HG03064 (cell line): ENCODE results near the gene ZDBF2.
"Not testable (repeated sequence)": the region's sequence is repeated elsewhere in the genome, so short reads cannot be mapped to it uniquely, and the experiment has no call there.

Experiments used
- ATAC-seq: cut with Tn5 transposase; IDR thresholded peaks from one replicate; pipeline ENCODE4 v1.9.1; 2021; ENCODE audit warnings: low read depth; ENCODE audit not compliant: unreplicated experiment

ZDBF2 gene

GRCh38 chr2:206316141-206316540 lies 41.7 kb downstream of the ZDBF2 start:
- no peak for ATAC-seq

- no peak for ATAC-seq
Measured at GRCh38 chr2:206323033-206323432, 48.6 kb downstream of the ZDBF2 start.

GRCh38 chr2:206323486-206323885 lies 49.0 kb downstream of the ZDBF2 start:
- ATAC-seq, result no peak

GRCh38 chr2:206324869-206325268 lies 50.4 kb downstream of the ZDBF2 start:
- no peak for ATAC-seq

GRCh38 chr2:206328974-206329373 lies 54.5 kb downstream of the ZDBF2 start:
- ATAC-seq, result no peak

- ATAC-seq, result no peak
Measured at GRCh38 chr2:206336861-206337260, 62.4 kb downstream of the ZDBF2 start.

GRCh38 chr2:206337956-206338355 lies 63.5 kb downstream of the ZDBF2 start:
- ATAC-seq, result no peak

GRCh38 chr2:206341396-206341795 lies 66.9 kb downstream of the ZDBF2 start:
- ATAC-seq, result no peak

GRCh38 chr2:206343144-206343543 lies 68.7 kb downstream of the ZDBF2 start:
- no peak for ATAC-seq

GRCh38 chr2:206343816-206344215 lies 69.4 kb downstream of the ZDBF2 start:
- ATAC-seq, result no peak

GRCh38 chr2:206345606-206346005 lies 71.1 kb downstream of the ZDBF2 start:
- ATAC-seq, result no peak

- no peak for ATAC-seq
Measured at GRCh38 chr2:206349375-206349774, 74.9 kb downstream of the ZDBF2 start.

- no peak for ATAC-seq
Measured at GRCh38 chr2:206352571-206352970, 78.1 kb downstream of the ZDBF2 start.

- no peak for ATAC-seq
Measured at GRCh38 chr2:206353685-206354084, 79.2 kb downstream of the ZDBF2 start.

- ATAC-seq, result no peak
Measured at GRCh38 chr2:206354129-206354528, 79.7 kb downstream of the ZDBF2 start.

- ATAC-seq, result not testable (repeated sequence)
Measured at GRCh38 chr2:206356840-206357239, 82.4 kb downstream of the ZDBF2 start.

- ATAC-seq, result not testable (repeated sequence)
Measured at GRCh38 chr2:206360840-206361239, 86.4 kb downstream of the ZDBF2 start.

GRCh38 chr2:206361407-206362045 lies 87.1 kb downstream of the ZDBF2 start:
- no peak for ATAC-seq
